Endothelial cell (in vitro differentiated cells): ENCODE measurements around the gene SPTLC1. TPM values are rescaled to one million over a fixed set of nuclear protein-coding genes. Genes with fewer than 3 reads are reported as not detected.
"Not testable (repeated sequence)": the region's sequence is repeated elsewhere in the genome, so short reads cannot be mapped to it uniquely, and the experiment has no call there.

Experiments
- DNase-seq: peaks from one replicate; pipeline ENCODE4 v3.0.0; 2021; ENCODE audit warnings: low spot score
- H3K27ac Mint-ChIP-seq: one replicate; pipeline ENCODE4 v1.8.0; 2021; ENCODE audit warnings: mixed read lengths, inconsistent platforms; ENCODE audit not compliant: unreplicated experiment
- H3K27me3 Mint-ChIP-seq: one replicate; pipeline ENCODE4 v1.8.0; 2021; ENCODE audit warnings: mild to moderate bottlenecking, moderate library complexity, mixed read lengths, inconsistent platforms; ENCODE audit not compliant: unreplicated experiment
- H3K36me3 Mint-ChIP-seq: one replicate; pipeline ENCODE4 v1.8.0; 2021; ENCODE audit warnings: mild to moderate bottlenecking, low read depth, mixed read lengths, inconsistent platforms; ENCODE audit not compliant: unreplicated experiment
- H3K4me1 Mint-ChIP-seq: one replicate; pipeline ENCODE4 v1.8.0; 2021; ENCODE audit warnings: mild to moderate bottlenecking, mixed read lengths, inconsistent platforms; ENCODE audit not compliant: unreplicated experiment
- H3K4me3 Mint-ChIP-seq: one replicate; pipeline ENCODE4 v1.8.0; 2021; ENCODE audit warnings: mild to moderate bottlenecking, mixed read lengths, inconsistent platforms; ENCODE audit not compliant: unreplicated experiment
- H3K9me3 Mint-ChIP-seq: one replicate; pipeline ENCODE4 v1.8.0; 2021; ENCODE audit warnings: mixed read lengths, inconsistent platforms; ENCODE audit not compliant: unreplicated experiment
- total RNA-seq: library from RNA; stranded (reverse); fragmentation: NEBNext Ultra II Directional; extraction: Animal tissue kit (Norgen Biotek cat#: 25700); gene quantifications from one replicate; pipeline ENCODE4 v1.2.1, GENCODE V29; 2021; ENCODE audit not compliant: unreplicated experiment
- TF ChIP-seq, protein P1 (sequence below): fragments of 200-600 bp; sonication (generic); IDR thresholded peaks from one replicate; pipeline ENCODE4 v1.5.0; 2021; ENCODE audit warnings: antibody characterized with exemption; ENCODE audit not compliant: unreplicated experiment

SPTLC1 gene
- total RNA-seq, 1 donor from 2014 or later: 69.2 TPM

DNA sequence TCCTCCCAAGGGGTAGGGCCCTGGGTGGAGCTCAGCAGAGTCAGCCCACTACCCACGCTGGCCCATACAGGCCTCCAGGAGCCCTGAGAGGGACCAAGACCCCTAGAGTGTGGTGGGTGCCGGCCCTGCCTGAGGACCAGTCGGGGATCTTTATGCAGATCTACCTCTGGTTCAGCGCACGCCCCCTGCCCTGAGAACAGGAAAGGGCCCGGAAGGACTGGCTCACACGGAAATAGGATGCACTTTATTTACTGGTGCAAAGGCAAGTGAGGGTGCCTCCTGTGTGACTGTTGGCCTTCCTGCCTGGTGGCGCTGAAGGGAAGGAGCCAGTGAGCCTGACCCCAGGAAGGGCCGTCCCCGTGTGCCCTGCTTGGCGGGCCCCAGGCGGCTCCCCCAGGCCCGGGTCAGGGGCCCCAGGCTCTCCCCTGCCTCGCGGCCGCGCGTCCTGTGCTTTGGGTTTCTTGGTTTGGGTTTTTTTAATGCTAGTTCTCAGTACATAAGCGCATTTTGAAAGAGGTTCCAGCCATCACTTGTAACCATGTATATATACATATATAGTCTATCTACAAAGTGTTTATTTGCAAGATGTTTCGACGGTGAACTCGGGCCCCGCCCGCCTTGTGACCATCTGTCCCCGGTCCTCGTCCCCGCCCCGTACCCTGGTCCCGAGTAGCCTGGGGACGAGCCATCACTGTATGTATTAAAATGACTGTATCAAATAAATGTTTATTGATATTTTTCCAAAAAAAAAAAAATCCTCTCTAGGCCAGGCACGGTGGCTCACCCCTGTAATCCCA is 88.8 kb downstream of the SPTLC1 start:
- TF ChIP-seq, protein P1, sequence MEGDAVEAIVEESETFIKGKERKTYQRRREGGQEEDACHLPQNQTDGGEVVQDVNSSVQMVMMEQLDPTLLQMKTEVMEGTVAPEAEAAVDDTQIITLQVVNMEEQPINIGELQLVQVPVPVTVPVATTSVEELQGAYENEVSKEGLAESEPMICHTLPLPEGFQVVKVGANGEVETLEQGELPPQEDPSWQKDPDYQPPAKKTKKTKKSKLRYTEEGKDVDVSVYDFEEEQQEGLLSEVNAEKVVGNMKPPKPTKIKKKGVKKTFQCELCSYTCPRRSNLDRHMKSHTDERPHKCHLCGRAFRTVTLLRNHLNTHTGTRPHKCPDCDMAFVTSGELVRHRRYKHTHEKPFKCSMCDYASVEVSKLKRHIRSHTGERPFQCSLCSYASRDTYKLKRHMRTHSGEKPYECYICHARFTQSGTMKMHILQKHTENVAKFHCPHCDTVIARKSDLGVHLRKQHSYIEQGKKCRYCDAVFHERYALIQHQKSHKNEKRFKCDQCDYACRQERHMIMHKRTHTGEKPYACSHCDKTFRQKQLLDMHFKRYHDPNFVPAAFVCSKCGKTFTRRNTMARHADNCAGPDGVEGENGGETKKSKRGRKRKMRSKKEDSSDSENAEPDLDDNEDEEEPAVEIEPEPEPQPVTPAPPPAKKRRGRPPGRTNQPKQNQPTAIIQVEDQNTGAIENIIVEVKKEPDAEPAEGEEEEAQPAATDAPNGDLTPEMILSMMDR: no peak
- DNase-seq: peak; percentile 32
- no peaks in the 10 kb centered on the region for H3K36me3 Mint-ChIP-seq
- no peak overlapping the region for H3K4me3 Mint-ChIP-seq
- H3K9me3 Mint-ChIP-seq: no peaks in the 10 kb centered on the region
- no peak overlapping the region for H3K27ac Mint-ChIP-seq
- H3K27me3 Mint-ChIP-seq: no peaks in the 10 kb centered on the region
- H3K4me1 Mint-ChIP-seq: peaks cover 16% of the 10 kb centered on the region

DNA sequence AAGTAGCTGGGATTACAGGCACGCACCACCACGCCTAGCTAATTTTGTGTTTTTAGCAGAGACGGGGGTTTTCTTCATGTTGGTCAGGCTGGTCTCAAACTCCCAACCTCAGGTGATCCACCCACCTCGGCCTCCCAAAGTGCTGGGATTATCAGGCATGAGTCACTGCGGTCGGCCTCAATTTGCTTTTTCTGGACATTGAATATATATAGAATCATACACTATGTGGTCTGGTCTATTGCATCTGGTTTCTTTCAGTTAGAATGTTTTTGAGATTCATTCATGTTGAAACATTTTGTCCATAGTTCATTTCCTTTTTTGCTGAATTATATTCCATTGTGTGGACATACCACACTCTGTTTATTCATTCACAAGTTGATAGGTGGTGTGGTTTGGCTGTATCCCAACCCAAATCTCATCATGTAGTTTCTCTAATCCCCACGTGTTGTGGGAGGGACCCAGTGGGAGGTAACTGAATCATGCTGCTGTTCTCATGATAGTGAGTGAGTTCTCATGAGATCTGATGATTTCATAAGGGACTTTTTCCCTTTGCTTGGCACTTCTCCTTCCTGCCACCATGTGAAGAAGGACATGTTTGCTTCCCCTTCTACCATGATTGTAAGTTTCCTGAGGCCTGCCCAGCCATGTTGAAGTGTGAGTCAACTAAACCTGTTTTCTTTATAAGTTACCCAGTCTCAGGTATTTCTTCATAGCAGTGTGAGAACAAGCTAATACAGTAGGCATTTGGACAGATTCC is 93.2 kb downstream of the SPTLC1 start:
- H3K36me3 Mint-ChIP-seq, DNase-seq, H3K4me1 Mint-ChIP-seq, H3K9me3 Mint-ChIP-seq, H3K4me3 Mint-ChIP-seq, H3K27me3 Mint-ChIP-seq, H3K27ac Mint-ChIP-seq: not testable (repeated sequence)

DNA sequence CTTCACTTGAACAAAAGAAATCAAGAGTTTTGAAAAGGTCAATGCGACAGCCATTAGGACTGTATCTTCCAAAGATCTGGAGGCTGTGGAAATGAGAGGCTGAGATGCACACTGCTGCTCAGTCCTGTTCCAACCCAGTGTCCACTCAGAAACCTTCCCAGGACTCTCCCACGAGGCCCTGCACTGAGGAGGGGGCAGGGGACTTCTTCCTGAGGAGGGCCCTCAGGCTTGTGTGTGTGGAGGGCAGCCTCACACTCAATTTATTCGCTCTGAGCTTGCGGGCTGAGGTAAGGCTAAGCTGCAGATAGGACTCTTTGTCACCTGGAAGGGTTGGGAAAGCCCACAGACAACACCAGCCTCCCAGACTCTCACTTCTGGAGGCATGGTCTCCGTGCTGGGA is 95.6 kb downstream of the SPTLC1 start:
- TF ChIP-seq, protein P1: no peak
- Mint-ChIP-seq H3K27ac (no peak overlapping the region), H3K27me3 (peaks cover 8% of the 10 kb centered on the region), H3K4me1 (no peaks in the 10 kb centered on the region), H3K36me3 (no peaks in the 10 kb centered on the region), H3K9me3 (no peaks in the 10 kb centered on the region), H3K4me3 (no peak overlapping the region)
- no peak for DNase-seq

DNA sequence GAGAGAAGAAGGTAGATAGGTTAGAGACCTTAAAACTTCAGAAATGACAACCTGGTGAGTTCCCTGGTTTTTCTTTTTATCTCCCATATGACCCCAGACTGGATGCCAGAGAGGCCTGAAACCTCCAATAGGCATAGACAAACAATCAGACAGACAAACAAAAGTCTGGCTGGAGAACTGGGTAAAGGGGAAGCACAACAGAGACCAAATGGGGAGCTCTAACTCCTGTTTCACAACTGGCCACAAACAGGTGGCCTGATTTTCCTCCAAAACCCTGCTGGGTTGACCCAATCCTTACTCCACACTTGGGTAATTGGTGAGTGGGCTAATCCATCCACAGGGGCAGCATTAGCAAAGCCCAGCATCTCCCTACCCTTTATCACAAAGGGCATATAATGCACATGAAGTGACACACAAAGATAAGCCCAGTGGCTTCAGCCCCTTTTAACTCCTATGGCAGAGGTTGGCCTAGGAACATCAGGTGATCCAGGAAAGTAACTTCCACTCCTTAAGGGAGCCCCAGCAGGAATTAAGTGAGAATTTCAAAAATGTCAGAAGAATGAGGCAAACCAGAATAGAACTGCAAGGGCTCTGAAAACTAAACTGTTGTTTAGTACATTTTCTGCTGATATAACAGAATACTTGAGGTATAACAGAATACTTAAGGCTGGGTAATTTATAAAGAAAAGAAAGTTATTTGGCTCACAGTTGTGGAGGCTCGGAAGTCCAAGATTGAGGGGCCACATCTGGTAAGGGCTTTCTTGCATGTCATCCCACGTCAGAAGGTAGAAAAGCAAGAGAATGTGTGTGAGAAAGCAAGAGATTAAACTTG is 104.3 kb downstream of the SPTLC1 start:
- H3K27ac Mint-ChIP-seq: no peak overlapping the region
- no peaks in the 10 kb centered on the region for H3K9me3 Mint-ChIP-seq
- TF ChIP-seq, protein P1: no peak
- no peaks in the 10 kb centered on the region for H3K36me3 Mint-ChIP-seq
- DNase-seq: no peak
- no peaks in the 10 kb centered on the region for H3K4me1 Mint-ChIP-seq
- peaks cover 1% of the 10 kb centered on the region for H3K27me3 Mint-ChIP-seq
- H3K4me3 Mint-ChIP-seq: no peak overlapping the region

DNA sequence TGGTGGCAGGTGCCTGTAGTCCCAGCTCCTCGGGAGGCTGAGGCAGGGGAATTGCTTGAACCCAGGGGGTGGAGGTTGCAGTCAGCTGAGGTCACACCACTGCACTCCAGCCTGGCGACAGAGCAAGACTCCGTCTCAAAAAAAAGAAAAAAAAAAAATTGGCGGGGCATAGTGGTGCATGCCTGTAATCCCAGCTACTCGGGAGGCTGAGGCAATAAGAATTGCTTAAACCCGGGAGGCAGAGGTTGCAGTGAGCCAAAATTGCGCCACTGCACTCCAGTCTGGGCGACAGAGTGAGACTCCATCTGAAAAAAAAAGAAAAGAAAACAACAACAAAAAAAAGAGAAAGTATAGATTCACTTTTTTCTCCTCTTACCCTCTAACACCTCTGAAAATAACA is 105.0 kb downstream of the SPTLC1 start:
- H3K27ac Mint-ChIP-seq, H3K4me3 Mint-ChIP-seq, H3K4me1 Mint-ChIP-seq, H3K36me3 Mint-ChIP-seq, DNase-seq, H3K9me3 Mint-ChIP-seq, H3K27me3 Mint-ChIP-seq: not testable (repeated sequence)
